Kidney (tissue), 14 donors: ENCODE measurements around the gene LRRC28. TPM values are rescaled to one million over a fixed set of nuclear protein-coding genes. Genes with fewer than 3 reads are reported as not detected.

Source experiments
- DNase-seq, 5 donors: peaks; one replicate each; pipeline ENCODE4 v3.0.0-alpha.2; 2013 to 2020
- FAIRE-seq: peaks from 2 replicates; lab custom pipeline; 2012; peaks lifted over from hg19 to GRCh38; lab: Jason Lieb, UNC
- H3K27ac ChIP-seq, 2 donors: one replicate each; pipeline ENCODE4 v1.7.0; 2013; ENCODE audit warnings: low read depth in 2 of 2, low read length in 2 of 2, inconsistent platforms in 1 of 2
- H3K27me3 ChIP-seq: one replicate; pipeline ENCODE4 v1.7.1; 2013; ENCODE audit warnings: low read length, inconsistent platforms; ENCODE audit not compliant: control insufficient read depth, insufficient read depth
- H3K36me3 ChIP-seq, 3 donors: one replicate each; pipeline versions ENCODE4 v1.7.0 to v1.7.1; 2013; ENCODE audit warnings: low read length in 3 of 3, control low read depth in 1 of 3, inconsistent platforms in 1 of 3; ENCODE audit not compliant: insufficient read depth in 3 of 3, control insufficient read depth in 2 of 3
- H3K4me1 ChIP-seq, 3 donors: one replicate each; pipeline versions ENCODE4 v1.7.0 to v1.7.1; 2013; ENCODE audit warnings: low read length in 3 of 3, inconsistent platforms in 1 of 3, low read depth in 1 of 3; ENCODE audit not compliant: control insufficient read depth in 2 of 3, insufficient read depth in 2 of 3
- H3K4me3 ChIP-seq, 3 donors: one replicate each; pipeline versions ENCODE4 v1.7.0 to v1.8.1; 2013; ENCODE audit warnings: low read length in 3 of 3, control low read depth in 1 of 3, inconsistent platforms in 1 of 3
- H3K9ac ChIP-seq, 3 donors: one replicate each; pipeline versions ENCODE4 v1.7.0 to v1.7.1; 2013; ENCODE audit warnings: low read length in 3 of 3, control low read depth in 1 of 3, inconsistent platforms in 1 of 3
- H3K9me3 ChIP-seq, 3 donors: one replicate each; pipeline versions ENCODE4 v1.7.0 to v1.7.1; 2013; ENCODE audit warnings: low read length in 3 of 3, control low read depth in 1 of 3, inconsistent platforms in 1 of 3; ENCODE audit not compliant: control insufficient read depth in 2 of 3, insufficient read depth in 1 of 3
- intact Hi-C: fragments of 100-400 bp; cut with DNase I; formaldehyde crosslinking; loops from one replicate; pipeline ENCODE4 v1.11.1; 2022
- polyA plus RNA-seq: library from polyadenylated mRNA; stranded (reverse); fragments of 350-450 nt; fragmentation: Illumina TruSeq; extraction: RNeasy Lipid Tissue Mini Kit (QIAGEN cat#74804); gene quantifications from one replicate; pipeline ENCODE4 v1.2.3, GENCODE V29; 2014; ENCODE audit warnings: low read depth, low replicate concordance; ENCODE audit not compliant: insufficient read depth
- total RNA-seq: library from RNA; stranded (reverse); fragmentation: NEBNext Ultra II Directional; extraction: Animal tissue kit (Norgen Biotek cat#: 25700); gene quantifications from one replicate; pipeline ENCODE4 v1.2.1, GENCODE V29; 2021
- TF ChIP-seq, protein P1 (sequence below): IDR thresholded peaks from 3 replicates; pipeline ENCODE4 v1.5.1; 2012; ENCODE audit warnings: mild to moderate bottlenecking, moderate library complexity, borderline replicate concordance; ENCODE audit not compliant: insufficient read depth; ENCODE audit errors: extremely low read depth
- donor health status: control.
- donor health status: control.
- donor health status: control.
- donor health status: control.
- donor health status: control.
- donor health status: DM: yes; HTN: yes; CAD: no.
- donor health status: Normal renal cell carcinoma (clear cell type).

LRRC28 gene
- total and polyA plus RNA-seq, 2 donors from 2014 or later: 25.5 to 34.7 TPM

GRCh38 chr15:99359769-99360168, 108.5 kb downstream of the LRRC28 start:
- no peak overlapping the region for H3K27ac ChIP-seq
- H3K27me3 ChIP-seq: no peaks in the 10 kb centered on the region
- H3K4me1 ChIP-seq: no peaks in the 10 kb centered on the region
- TF ChIP-seq, protein P1, sequence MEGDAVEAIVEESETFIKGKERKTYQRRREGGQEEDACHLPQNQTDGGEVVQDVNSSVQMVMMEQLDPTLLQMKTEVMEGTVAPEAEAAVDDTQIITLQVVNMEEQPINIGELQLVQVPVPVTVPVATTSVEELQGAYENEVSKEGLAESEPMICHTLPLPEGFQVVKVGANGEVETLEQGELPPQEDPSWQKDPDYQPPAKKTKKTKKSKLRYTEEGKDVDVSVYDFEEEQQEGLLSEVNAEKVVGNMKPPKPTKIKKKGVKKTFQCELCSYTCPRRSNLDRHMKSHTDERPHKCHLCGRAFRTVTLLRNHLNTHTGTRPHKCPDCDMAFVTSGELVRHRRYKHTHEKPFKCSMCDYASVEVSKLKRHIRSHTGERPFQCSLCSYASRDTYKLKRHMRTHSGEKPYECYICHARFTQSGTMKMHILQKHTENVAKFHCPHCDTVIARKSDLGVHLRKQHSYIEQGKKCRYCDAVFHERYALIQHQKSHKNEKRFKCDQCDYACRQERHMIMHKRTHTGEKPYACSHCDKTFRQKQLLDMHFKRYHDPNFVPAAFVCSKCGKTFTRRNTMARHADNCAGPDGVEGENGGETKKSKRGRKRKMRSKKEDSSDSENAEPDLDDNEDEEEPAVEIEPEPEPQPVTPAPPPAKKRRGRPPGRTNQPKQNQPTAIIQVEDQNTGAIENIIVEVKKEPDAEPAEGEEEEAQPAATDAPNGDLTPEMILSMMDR: no peak
- no peak overlapping the region for H3K4me3 ChIP-seq
- FAIRE-seq (no peak), DNase-seq (no peak)
- H3K9ac ChIP-seq: no peak overlapping the region
- intact Hi-C loops: no loop called here
- no peaks in the 10 kb centered on the region for H3K36me3 ChIP-seq
- no peaks in the 10 kb centered on the region for H3K9me3 ChIP-seq

GRCh38 chr15:99361545-99362185, 110.4 kb downstream of the LRRC28 start:
- no peaks in the 10 kb centered on the region for H3K27me3 ChIP-seq
- no peak for FAIRE-seq
- H3K27ac ChIP-seq: no peak overlapping the region
- no peaks in the 10 kb centered on the region for H3K4me1 ChIP-seq
- intact Hi-C loops: no loop called here
- H3K9ac ChIP-seq: no peak overlapping the region
- H3K9me3 ChIP-seq: no peaks in the 10 kb centered on the region
- DNase-seq: no peak
- no peak overlapping the region for H3K4me3 ChIP-seq
- peaks cover 0 to 2% (median 0%) of the 10 kb centered on the region in 3 donors for H3K36me3 ChIP-seq
- TF ChIP-seq, protein P1: peak; percentile 45

- Histone ChIP-seq H3K4me1 (no peaks in the 10 kb centered on the region), H3K27ac (no peak overlapping the region), H3K27me3 (no peaks in the 10 kb centered on the region), H3K9me3 (no peaks in the 10 kb centered on the region), H3K9ac (no peak overlapping the region), H3K36me3 (peaks cover 2 to 5% (median 3%) of the 10 kb centered on the region in 3 donors), H3K4me3 (no peak overlapping the region)
- peak in 1 of 5 donors; percentile 11 for DNase-seq
- intact Hi-C loops: no loop called here
- TF ChIP-seq, protein P1: no peak
- FAIRE-seq: no peak
Measured at GRCh38 chr15:99365242-99365641, 114.0 kb downstream of the LRRC28 start.
